ENCODE results near the gene SELENON. TPM values are rescaled to one million over a fixed set of nuclear protein-coding genes. Genes with fewer than 3 reads are reported as not detected.
A peak's percentile ranks its signal among the peaks of the same experiment; 100 is the strongest.

SELENON gene
- polyA plus RNA-seq (ENCODE audit: insufficient read length), result 58.5 TPM

GRCh38 chr1:25799935-25800702 lies at the start of gene SELENON:
Gene SELENON (plus strand): TSS chr1:25800193. CDS start chr1:25800231, 38 bp downstream.
- peak; percentile 66 for DNase-seq

GRCh38 chr1:25750923-25751605 lies 48.9 kb upstream of the SELENON start:
- DNase-seq, result no peak

- DNase-seq, result peak; percentile 70
Measured at GRCh38 chr1:25754470-25755181, 45.4 kb upstream of the SELENON start.

GRCh38 chr1:25755475-25756125 lies 44.4 kb upstream of the SELENON start:
- DNase-seq, result no peak

- no peak for DNase-seq
Measured at GRCh38 chr1:25756215-25756614, 43.8 kb upstream of the SELENON start.

GRCh38 chr1:25757151-25757845 lies 42.7 kb upstream of the SELENON start:
- no peak for DNase-seq

GRCh38 chr1:25757846-25758185 lies 42.2 kb upstream of the SELENON start:
- no peak for DNase-seq

- DNase-seq, result no peak
Measured at GRCh38 chr1:25758466-25759070, 41.4 kb upstream of the SELENON start.

- DNase-seq, result no peak
Measured at GRCh38 chr1:25760122-25760719, 39.8 kb upstream of the SELENON start.

- no peak for DNase-seq
Measured at GRCh38 chr1:25760871-25761270, 39.1 kb upstream of the SELENON start.

GRCh38 chr1:25763493-25763892 lies 36.5 kb upstream of the SELENON start:
- no peak for DNase-seq

GRCh38 chr1:25765136-25765922 lies 34.7 kb upstream of the SELENON start:
- no peak for DNase-seq

GRCh38 chr1:25765923-25766589 lies 33.9 kb upstream of the SELENON start:
- DNase-seq, result no peak

GRCh38 chr1:25766721-25767436 lies 33.1 kb upstream of the SELENON start:
- no peak for DNase-seq

GRCh38 chr1:25767437-25767770 lies 32.6 kb upstream of the SELENON start:
- DNase-seq, result no peak

GRCh38 chr1:25768999-25769398 lies 31.0 kb upstream of the SELENON start:
- DNase-seq, result no peak

- no peak for DNase-seq
Measured at GRCh38 chr1:25769625-25770383, 30.2 kb upstream of the SELENON start.

GRCh38 chr1:25770541-25771220 lies 29.3 kb upstream of the SELENON start:
- DNase-seq, result no peak

Data from hindlimb muscle (tissue), 1 donor.